ENCODE measurements around the gene OVCA2. TPM values are rescaled to one million over a fixed set of nuclear protein-coding genes. Genes with fewer than 3 reads are reported as not detected.

Gene OVCA2
- total RNA-seq, 1 donor from 2014 or later: 31.8 TPM

GRCh38 chr17:2086306-2086705 lies 44.5 kb downstream of the OVCA2 start:
- DNase-seq (ENCODE audit: low spot score): no peak

- DNase-seq (ENCODE audit: low spot score): peak; percentile 44
Observed at GRCh38 chr17:2087597-2088211, 45.9 kb downstream of the OVCA2 start.

- no peak for DNase-seq (ENCODE audit: low spot score)
Observed at GRCh38 chr17:2089021-2089422, 47.2 kb downstream of the OVCA2 start.

GRCh38 chr17:2090210-2090641 lies 48.4 kb downstream of the OVCA2 start:
- no peak for DNase-seq (ENCODE audit: low spot score)

DNA sequence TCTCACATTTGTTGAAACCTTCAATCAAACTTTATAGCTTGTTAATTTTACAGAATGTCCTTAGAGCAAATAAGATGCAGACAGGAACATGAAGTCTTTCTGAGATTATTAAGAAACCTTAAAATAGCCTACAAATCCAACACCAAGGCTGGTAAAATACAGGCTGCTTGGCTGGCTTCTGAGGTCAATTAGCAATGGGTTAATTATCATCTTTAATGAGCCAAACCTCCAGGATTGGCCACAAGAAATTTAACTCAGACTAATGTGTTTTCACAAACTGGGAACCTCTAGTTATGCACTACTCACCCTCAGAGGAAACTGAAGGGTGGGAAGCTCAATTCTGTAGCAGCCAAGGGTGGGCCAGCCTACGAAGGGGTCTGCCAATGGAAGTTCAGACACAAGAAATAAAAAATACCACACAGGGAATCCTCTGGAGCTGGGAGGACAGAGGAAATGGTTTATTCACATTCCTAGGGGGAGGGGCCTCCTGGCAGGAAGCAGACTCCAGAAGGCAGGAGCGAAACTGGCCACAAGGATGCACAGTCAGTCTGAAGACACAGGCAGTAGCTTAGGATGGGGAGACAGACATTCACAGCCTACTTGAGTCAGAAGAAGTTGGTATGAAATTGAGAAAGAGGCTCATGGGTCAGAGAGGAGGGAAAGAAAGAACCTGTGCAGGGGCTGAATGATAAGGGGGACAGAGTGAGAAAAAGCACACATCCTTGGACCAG lies 49.1 kb downstream of the OVCA2 start:
- DNase-seq (ENCODE audit: low spot score): peak; percentile 45

DNA sequence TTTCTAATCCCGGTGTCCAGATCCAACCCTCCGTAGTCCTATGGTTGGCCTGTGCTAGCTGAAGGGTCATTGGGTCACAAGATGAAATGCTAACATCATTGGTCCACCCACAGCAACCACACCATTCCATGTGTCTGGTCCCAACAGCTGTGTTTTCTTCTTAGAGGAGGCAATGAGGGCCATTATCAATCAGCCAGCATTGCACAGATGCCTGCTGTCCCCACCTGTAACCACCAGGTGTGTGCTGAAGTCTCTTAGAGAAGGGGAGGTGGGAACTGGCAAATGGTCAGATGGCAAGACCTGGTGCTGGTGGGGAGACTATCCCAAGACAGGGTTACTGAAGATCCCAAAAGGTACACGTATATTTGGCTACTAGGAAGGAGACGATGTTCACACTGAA lies 50.4 kb downstream of the OVCA2 start:
- DNase-seq (ENCODE audit: low spot score): no peak

Other genes starting within 250 kb of the OVCA2 start
- gene SMYD4, start 212.1 kb upstream of the OVCA2 start, total RNA-seq: 13.2 TPM
- gene RPA1, start 212.0 kb upstream of the OVCA2 start, total RNA-seq: 85.6 TPM
- 9.3 TPM for gene RTN4RL1, start 16.7 kb upstream of the OVCA2 start, total RNA-seq
- 51.5 TPM for gene DPH1, start 11.9 kb upstream of the OVCA2 start, total RNA-seq
- gene HIC1, start 13.1 kb downstream of the OVCA2 start, total RNA-seq: 20.8 TPM

All from mucosa of gallbladder (tissue), 1 donor.